ENCODE results near the gene HNRNPUL2.
A peak's percentile ranks its signal among the peaks of the same experiment; 100 is the strongest.

HNRNPUL2 gene

DNA sequence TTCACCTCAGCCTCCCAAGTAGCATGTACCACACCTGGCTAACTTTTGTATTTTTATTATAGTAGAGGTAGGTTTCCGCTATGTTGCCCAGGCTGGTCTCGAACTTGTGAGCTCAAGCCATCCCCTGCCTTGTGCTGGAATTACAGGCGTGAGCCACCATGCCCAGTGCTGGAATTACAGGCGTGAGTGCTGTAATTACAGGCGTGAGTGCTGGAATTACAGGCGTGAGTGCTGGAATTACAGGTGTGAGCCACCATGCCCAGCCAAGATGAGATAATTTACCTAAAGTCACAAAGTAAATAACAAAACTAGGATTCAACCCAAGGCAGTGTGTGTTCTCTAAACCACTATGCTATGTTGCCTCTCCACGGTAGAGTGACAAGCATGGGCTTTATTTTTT, 44.7 kb downstream of the HNRNPUL2 start:
- ATAC-seq: no peak
- no peak for TF ChIP-seq POU6F1 (CRISPR knock-in tag; IDR thresholded peaks at IDR 0.05; ENCODE audit: borderline replicate concordance, low read depth)
- no peak for TF ChIP-seq ARNTL (CRISPR knock-in tag; IDR thresholded peaks at IDR 0.05; ENCODE audit: borderline replicate concordance, low read depth)
- TF ChIP-seq GLIS3 (CRISPR knock-in tag; IDR thresholded peaks at IDR 0.05): no peak

GRCh38 chr11:62680825-62681240, 46.4 kb downstream of the HNRNPUL2 start:
- peak; percentile 96 for ATAC-seq
- TF ChIP-seq, protein P1, sequence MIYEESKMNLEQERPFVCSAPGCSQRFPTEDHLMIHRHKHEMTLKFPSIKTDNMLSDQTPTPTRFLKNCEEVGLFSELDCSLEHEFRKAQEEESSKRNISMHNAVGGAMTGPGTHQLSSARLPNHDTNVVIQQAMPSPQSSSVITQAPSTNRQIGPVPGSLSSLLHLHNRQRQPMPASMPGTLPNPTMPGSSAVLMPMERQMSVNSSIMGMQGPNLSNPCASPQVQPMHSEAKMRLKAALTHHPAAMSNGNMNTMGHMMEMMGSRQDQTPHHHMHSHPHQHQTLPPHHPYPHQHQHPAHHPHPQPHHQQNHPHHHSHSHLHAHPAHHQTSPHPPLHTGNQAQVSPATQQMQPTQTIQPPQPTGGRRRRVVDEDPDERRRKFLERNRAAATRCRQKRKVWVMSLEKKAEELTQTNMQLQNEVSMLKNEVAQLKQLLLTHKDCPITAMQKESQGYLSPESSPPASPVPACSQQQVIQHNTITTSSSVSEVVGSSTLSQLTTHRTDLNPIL (CRISPR knock-in tag; IDR thresholded peaks at IDR 0.05; ENCODE audit: low read depth): no peak
- no peak for TF ChIP-seq SNAI2 (CRISPR knock-in tag; IDR thresholded peaks at IDR 0.05)
- no peak for TF ChIP-seq ZFP3 (CRISPR knock-in tag; IDR thresholded peaks at IDR 0.05)
- no peak for TF ChIP-seq ZNF8 (CRISPR knock-in tag; IDR thresholded peaks at IDR 0.05)
- TF ChIP-seq ZC3H10 (CRISPR knock-in tag; IDR thresholded peaks at IDR 0.05): no peak
- no peak for TF ChIP-seq PPARA (CRISPR knock-in tag; IDR thresholded peaks at IDR 0.05; ENCODE audit: borderline replicate concordance)

- ATAC-seq: peak; percentile 86
- TF ChIP-seq ZC3H10 (CRISPR knock-in tag; IDR thresholded peaks at IDR 0.05) (no peak), BACH2 (CRISPR knock-in tag; IDR thresholded peaks at IDR 0.05; ENCODE audit: borderline replicate concordance) (no peak), ARNTL (CRISPR knock-in tag; IDR thresholded peaks at IDR 0.05; ENCODE audit: borderline replicate concordance, low read depth) (no peak), ZFP30 (CRISPR knock-in tag; IDR thresholded peaks at IDR 0.05) (no peak), CSDC2 (CRISPR knock-in tag; IDR thresholded peaks at IDR 0.05) (no peak), RARB (CRISPR knock-in tag; IDR thresholded peaks at IDR 0.05) (no peak), GLIS3 (CRISPR knock-in tag; IDR thresholded peaks at IDR 0.05) (no peak), TSHZ2 (CRISPR knock-in tag; IDR thresholded peaks at IDR 0.05) (no peak), ZNF565 (CRISPR knock-in tag; conservative IDR thresholded peaks at IDR 0.05; ENCODE audit: low read depth) (no peak), SNAI2 (CRISPR knock-in tag; IDR thresholded peaks at IDR 0.05) (no peak), OSR1 (CRISPR knock-in tag; IDR thresholded peaks at IDR 0.05) (no peak), POU6F1 (CRISPR knock-in tag; IDR thresholded peaks at IDR 0.05; ENCODE audit: borderline replicate concordance, low read depth) (no peak), TCF4 (CRISPR knock-in tag; IDR thresholded peaks at IDR 0.05; ENCODE audit: borderline replicate concordance) (no peak), TOX (CRISPR knock-in tag; IDR thresholded peaks at IDR 0.05; ENCODE audit: borderline replicate concordance) (no peak), ZFP3 (CRISPR knock-in tag; IDR thresholded peaks at IDR 0.05) (no peak), PPARA (CRISPR knock-in tag; IDR thresholded peaks at IDR 0.05; ENCODE audit: borderline replicate concordance) (no peak)
- TF ChIP-seq, protein P2, sequence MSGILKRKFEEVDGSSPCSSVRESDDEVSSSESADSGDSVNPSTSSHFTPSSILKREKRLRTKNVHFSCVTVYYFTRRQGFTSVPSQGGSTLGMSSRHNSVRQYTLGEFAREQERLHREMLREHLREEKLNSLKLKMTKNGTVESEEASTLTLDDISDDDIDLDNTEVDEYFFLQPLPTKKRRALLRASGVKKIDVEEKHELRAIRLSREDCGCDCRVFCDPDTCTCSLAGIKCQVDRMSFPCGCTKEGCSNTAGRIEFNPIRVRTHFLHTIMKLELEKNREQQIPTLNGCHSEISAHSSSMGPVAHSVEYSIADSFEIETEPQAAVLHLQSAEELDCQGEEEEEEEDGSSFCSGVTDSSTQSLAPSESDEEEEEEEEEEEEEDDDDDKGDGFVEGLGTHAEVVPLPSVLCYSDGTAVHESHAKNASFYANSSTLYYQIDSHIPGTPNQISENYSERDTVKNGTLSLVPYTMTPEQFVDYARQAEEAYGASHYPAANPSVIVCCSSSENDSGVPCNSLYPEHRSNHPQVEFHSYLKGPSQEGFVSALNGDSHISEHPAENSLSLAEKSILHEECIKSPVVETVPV (CRISPR knock-in tag; IDR thresholded peaks at IDR 0.05): no peak
- TF ChIP-seq, protein P1 (CRISPR knock-in tag; IDR thresholded peaks at IDR 0.05; ENCODE audit: low read depth): no peak
Measured at GRCh38 chr11:62678770-62679696, 48.2 kb downstream of the HNRNPUL2 start, which contains the start of gene UBXN1. Gene UBXN1, minus strand, starts transcription at chr11:62679073. Its CDS starts 150 bp downstream, at chr11:62678923.

Measured in SK-N-SH treated with all-trans-retinoic acid at 6 μM for 48 hours (cell line).